Mucosa of stomach (tissue), 1 donor: ENCODE data around the gene PNCK.
"Not testable (repeated sequence)": the region's sequence is repeated elsewhere in the genome, so short reads cannot be mapped to it uniquely, and the experiment has no call there.

Experiments used
- H3K27me3 ChIP-seq: one replicate; pipeline ENCODE4 v1.7.0; 2013; ENCODE audit warnings: mild to moderate bottlenecking, low read length; ENCODE audit not compliant: control insufficient read depth, insufficient read depth
- H3K36me3 ChIP-seq: one replicate; pipeline ENCODE4 v1.7.0; 2013; ENCODE audit warnings: low read length; ENCODE audit not compliant: control insufficient read depth, insufficient read depth
- H3K4me1 ChIP-seq: one replicate; pipeline ENCODE4 v1.7.0; 2013; ENCODE audit warnings: mild to moderate bottlenecking, low read length; ENCODE audit not compliant: control insufficient read depth, insufficient read depth
- H3K4me3 ChIP-seq: one replicate; pipeline ENCODE4 v1.7.0; 2013; ENCODE audit warnings: low read length
- H3K9ac ChIP-seq: one replicate; pipeline ENCODE4 v1.7.0; 2013; ENCODE audit warnings: mild to moderate bottlenecking, low read length, moderate library complexity
- H3K9me3 ChIP-seq: one replicate; pipeline ENCODE4 v1.7.0; 2013; ENCODE audit warnings: mild to moderate bottlenecking, low read length, moderate library complexity; ENCODE audit not compliant: control insufficient read depth
- donor health status: Pancreatic carcinoma.

PNCK gene

GRCh38 chrX:153696538-153696937, 22.9 kb upstream of the PNCK start:
- not testable (repeated sequence) for H3K27me3 ChIP-seq, H3K4me3 ChIP-seq, H3K36me3 ChIP-seq, H3K9me3 ChIP-seq, H3K9ac ChIP-seq
- peaks cover 12% of the 10 kb centered on the region for H3K4me1 ChIP-seq

GRCh38 chrX:153696100-153696499, 22.5 kb upstream of the PNCK start:
- Histone ChIP-seq H3K9me3 (no peaks in the 10 kb centered on the region), H3K36me3 (no peaks in the 10 kb centered on the region), H3K4me1 (peaks cover 12% of the 10 kb centered on the region), H3K4me3 (no peak overlapping the region), H3K9ac (no peak overlapping the region), H3K27me3 (no peaks in the 10 kb centered on the region)

- Histone ChIP-seq H3K4me1 (peaks cover 7% of the 10 kb centered on the region), H3K27me3 (no peaks in the 10 kb centered on the region), H3K9ac (no peak overlapping the region), H3K9me3 (no peaks in the 10 kb centered on the region), H3K4me3 (no peak overlapping the region), H3K36me3 (no peaks in the 10 kb centered on the region)
Observed at GRCh38 chrX:153694687-153695270, 21.2 kb upstream of the PNCK start.

GRCh38 chrX:153694256-153694655, 20.6 kb upstream of the PNCK start:
- not testable (repeated sequence) for H3K9ac ChIP-seq, H3K27me3 ChIP-seq, H3K4me1 ChIP-seq, H3K4me3 ChIP-seq, H3K36me3 ChIP-seq, H3K9me3 ChIP-seq

- H3K9ac ChIP-seq = no peak overlapping the region
- H3K36me3 ChIP-seq = no peaks in the 10 kb centered on the region
- no peak overlapping the region for H3K4me3 ChIP-seq
- H3K27me3 ChIP-seq = no peaks in the 10 kb centered on the region
- peaks cover 7% of the 10 kb centered on the region for H3K4me1 ChIP-seq
- no peaks in the 10 kb centered on the region for H3K9me3 ChIP-seq
Observed at GRCh38 chrX:153693216-153694086, 19.8 kb upstream of the PNCK start.

GRCh38 chrX:153692611-153693156, 19.1 kb upstream of the PNCK start:
- Histone ChIP-seq H3K4me3 (no peak overlapping the region), H3K4me1 (peaks cover 7% of the 10 kb centered on the region), H3K36me3 (no peaks in the 10 kb centered on the region), H3K27me3 (no peaks in the 10 kb centered on the region), H3K9ac (no peak overlapping the region), H3K9me3 (no peaks in the 10 kb centered on the region)

GRCh38 chrX:153692003-153692402, 18.4 kb upstream of the PNCK start:
- Histone ChIP-seq H3K9me3 (no peaks in the 10 kb centered on the region), H3K27me3 (no peaks in the 10 kb centered on the region), H3K9ac (no peak overlapping the region), H3K4me1 (peaks cover 7% of the 10 kb centered on the region), H3K4me3 (no peak overlapping the region), H3K36me3 (no peaks in the 10 kb centered on the region)

GRCh38 chrX:153691032-153691827, 17.6 kb upstream of the PNCK start:
- H3K4me3 ChIP-seq, H3K9ac ChIP-seq, H3K9me3 ChIP-seq, H3K36me3 ChIP-seq, H3K27me3 ChIP-seq: not testable (repeated sequence)
- peaks cover 13% of the 10 kb centered on the region for H3K4me1 ChIP-seq

GRCh38 chrX:153690466-153690865, 16.9 kb upstream of the PNCK start:
- Histone ChIP-seq H3K9me3 (no peaks in the 10 kb centered on the region), H3K36me3 (no peaks in the 10 kb centered on the region), H3K27me3 (no peaks in the 10 kb centered on the region), H3K4me1 (peaks cover 14% of the 10 kb centered on the region), H3K9ac (no peak overlapping the region), H3K4me3 (no peak overlapping the region)

GRCh38 chrX:153689654-153690465, 16.2 kb upstream of the PNCK start:
- Histone ChIP-seq H3K27me3 (no peaks in the 10 kb centered on the region), H3K9ac (no peak overlapping the region)

GRCh38 chrX:153688911-153689590, 15.4 kb upstream of the PNCK start:
- no peaks in the 10 kb centered on the region for H3K27me3 ChIP-seq
- H3K9ac ChIP-seq = no peak overlapping the region
- no peak overlapping the region for H3K4me3 ChIP-seq
- H3K9me3 ChIP-seq = no peaks in the 10 kb centered on the region
- no peaks in the 10 kb centered on the region for H3K36me3 ChIP-seq
- H3K4me1 ChIP-seq = peaks cover 14% of the 10 kb centered on the region

More at GRCh38 chrX:153689654-153690465, 16.2 kb upstream of the PNCK start:
- Histone ChIP-seq H3K9me3 (no peaks in the 10 kb centered on the region), H3K36me3 (no peaks in the 10 kb centered on the region), H3K4me1 (peaks cover 14% of the 10 kb centered on the region), H3K4me3 (no peak overlapping the region)
